Testis (tissue), 2 donors: Measurements from ENCODE around the gene CACNA1I.

Source experiments
- CTCF ChIP-seq, 3 experiments: fragments of 450-650 bp in 2 of 3; fragments of 200-600 bp in 1 of 3; sonication (generic) in 1 of 3; IDR thresholded peaks; one replicate each; pipeline ENCODE4 v1.5.1; 2016 to 2019; ENCODE audit warnings: antibody characterized with exemption in 3 of 3, mild to moderate bottlenecking in 2 of 3, moderate library complexity in 1 of 3
- POLR2A ChIP-seq: fragments of 450-650 bp; IDR thresholded peaks from one replicate; pipeline ENCODE4 v1.6.1; 2017; ENCODE audit warnings: antibody characterized with exemption, mild to moderate bottlenecking, moderate library complexity

DNA sequence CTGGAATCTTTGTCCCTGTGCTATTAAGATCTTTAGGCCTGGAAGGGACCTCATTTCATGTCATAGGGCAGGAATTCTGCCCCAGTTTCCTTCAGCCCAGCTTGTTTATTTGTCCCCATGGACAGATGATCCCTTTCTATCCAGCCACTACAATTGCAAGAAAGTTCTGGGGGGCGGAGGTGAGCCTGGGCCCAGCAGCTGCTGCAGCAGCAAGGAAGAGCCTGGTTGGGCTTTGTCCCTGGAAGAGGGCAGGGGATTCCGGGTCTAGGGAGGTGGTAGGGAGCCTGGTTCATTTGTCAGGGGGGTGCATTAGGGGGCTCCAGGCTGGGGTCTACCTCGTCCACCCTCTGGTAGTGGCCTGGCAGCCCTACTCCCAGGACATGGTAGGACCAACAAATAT is 16.4 kb upstream of the CACNA1I start:
- TF ChIP-seq POLR2A (no peak), CTCF (IDR thresholded peaks at IDR 0.05) (no peak)
